Pancreas (tissue), 10 donors: ENCODE measurements around the gene COPS6. TPM values are rescaled to one million over a fixed set of nuclear protein-coding genes. Genes with fewer than 3 reads are reported as not detected.

Experiments
- ATAC-seq, 4 donors: fragments of 200-7000 bp; cut with Tn5 transposase; one replicate each; pipeline versions ENCODE4 v1.8.0 to v1.9.1; 2020; ENCODE audit warnings: mild to moderate bottlenecking in 4 of 4, moderate library complexity in 4 of 4
- DNase-seq, 6 donors: peaks; one replicate each; pipeline ENCODE4 v3.0.0-alpha.2; 2020
- FAIRE-seq: peaks from 2 replicates; lab custom pipeline; 2012; peaks lifted over from hg19 to GRCh38; lab: Jason Lieb, UNC
- H3K27ac ChIP-seq, 4 donors: fragments of 200-600 bp; sonication (generic); 1 replicate in 3 of 4; 2 replicates in 1 of 4; pipeline versions ENCODE4 v1.5.0 to v1.8.0; 2020
- H3K27me3 ChIP-seq, 4 donors: fragments of 200-600 bp; one replicate each; pipeline ENCODE4 v1.8.0; 2021
- H3K36me3 ChIP-seq, 3 donors: fragments of 200-600 bp; sonication (generic) in 1 of 3; one replicate each; pipeline versions ENCODE4 v1.5.0 to v1.8.0; 2020 to 2021
- H3K4me1 ChIP-seq, 3 donors: fragments of 200-600 bp; one replicate each; pipeline ENCODE4 v1.8.0; 2021
- H3K4me3 ChIP-seq, 4 donors: fragments of 200-600 bp; sonication (generic) in 2 of 4; one replicate each; pipeline versions ENCODE4 v1.5.0 to v1.8.0; 2020 to 2021
- H3K9me3 ChIP-seq, 4 donors: fragments of 200-600 bp; one replicate each; pipeline ENCODE4 v1.8.0; 2021
- WGBS, 2 donors: extraction: QIAGEN DNeasy Blood & Tissue Kit; methylation state at CpG; one replicate each; pipeline ENCODE4 v1.1.7; 2013; 5-methylcytosine and 5-hydroxymethylcytosine counted together
- intact Hi-C, 3 donors: fragments of 100-400 bp; cut with DNase I; formaldehyde crosslinking; loops; one replicate each; pipeline versions ENCODE4 v1.11.1 to v1.14.2; 2022
- polyA plus RNA-seq, 2 donors: library from polyadenylated mRNA; stranded (reverse); fragments of 200-250 nt; gene quantifications; one replicate each; pipeline ENCODE4 v1.2.3, GENCODE V29; 2013
- total RNA-seq, 6 donors: library from RNA; stranded (reverse); fragmentation: NEBNext Ultra II Directional in 4 of 6; extraction: Animal tissue kit (Norgen Biotek cat#: 25700) in 4 of 6; gene quantifications; one replicate each; pipeline versions ENCODE4 v1.2.1 to v1.2.4, GENCODE V29; 2021 to 2023
- TF ChIP-seq, protein P1 (sequence below), 4 donors: fragments of 200-600 bp; sonication (generic) in 3 of 4; IDR thresholded peaks; one replicate each; pipeline versions ENCODE4 v1.5.0 to v1.8.0; 2021; ENCODE audit warnings: antibody characterized with exemption in 4 of 4
- donor health status: healthy with polysubstance abuse.
- donor health status: DM: no; HTN: no; CAD: no; lungs with moderate emphysema.
- donor health status: DM: no; HTN: no; CAD: no.
- donor health status: control.
- donor health status: control.
- donor health status: Bipolar disorder and iron deficiency.
- donor health status: DM: yes; HTN: yes; CAD: no.
- donor health status: DM: no; HTN: no; CAD: no.
- donor health status: DM: no; HTN: no; CAD: no.
- donor health status: DM: yes; HTN: yes; CAD: no.

COPS6 gene
- total and polyA plus RNA-seq, 8 donors: 34.6 to 82.0 (median 40.5) TPM

DNA sequence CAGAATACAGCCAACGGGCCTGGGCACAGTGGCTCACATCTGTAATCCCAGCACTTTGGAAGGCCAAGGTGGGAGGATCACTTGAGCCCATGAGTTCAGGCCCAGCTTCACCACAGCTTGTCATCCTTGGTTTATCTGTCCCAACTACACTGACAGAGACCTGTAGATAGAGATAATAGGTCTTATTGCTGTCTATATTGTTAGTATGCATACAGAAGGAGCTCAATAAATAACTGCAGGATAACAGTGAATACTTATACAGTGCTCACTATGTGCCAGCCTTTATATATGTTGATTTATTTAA, 31.9 kb downstream of the COPS6 start:
- Histone ChIP-seq H3K4me3 (no peak overlapping the region), H3K4me1 (peaks cover 0 to 8% (median 2%) of the 10 kb centered on the region in 3 donors), H3K27me3 (no peaks in the 10 kb centered on the region), H3K9me3 (no peaks in the 10 kb centered on the region), H3K36me3 (no peaks in the 10 kb centered on the region), H3K27ac (no peak overlapping the region)
- ATAC-seq (no peak), FAIRE-seq (no peak), DNase-seq (no peak)
- WGBS, 2 donors: 51 to 53% methylated on average over 1 of the region's 1 CpG
- TF ChIP-seq, protein P1, sequence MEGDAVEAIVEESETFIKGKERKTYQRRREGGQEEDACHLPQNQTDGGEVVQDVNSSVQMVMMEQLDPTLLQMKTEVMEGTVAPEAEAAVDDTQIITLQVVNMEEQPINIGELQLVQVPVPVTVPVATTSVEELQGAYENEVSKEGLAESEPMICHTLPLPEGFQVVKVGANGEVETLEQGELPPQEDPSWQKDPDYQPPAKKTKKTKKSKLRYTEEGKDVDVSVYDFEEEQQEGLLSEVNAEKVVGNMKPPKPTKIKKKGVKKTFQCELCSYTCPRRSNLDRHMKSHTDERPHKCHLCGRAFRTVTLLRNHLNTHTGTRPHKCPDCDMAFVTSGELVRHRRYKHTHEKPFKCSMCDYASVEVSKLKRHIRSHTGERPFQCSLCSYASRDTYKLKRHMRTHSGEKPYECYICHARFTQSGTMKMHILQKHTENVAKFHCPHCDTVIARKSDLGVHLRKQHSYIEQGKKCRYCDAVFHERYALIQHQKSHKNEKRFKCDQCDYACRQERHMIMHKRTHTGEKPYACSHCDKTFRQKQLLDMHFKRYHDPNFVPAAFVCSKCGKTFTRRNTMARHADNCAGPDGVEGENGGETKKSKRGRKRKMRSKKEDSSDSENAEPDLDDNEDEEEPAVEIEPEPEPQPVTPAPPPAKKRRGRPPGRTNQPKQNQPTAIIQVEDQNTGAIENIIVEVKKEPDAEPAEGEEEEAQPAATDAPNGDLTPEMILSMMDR (IDR thresholded peaks at IDR 0.05): no peak
- intact Hi-C loops: no loop called here

DNA sequence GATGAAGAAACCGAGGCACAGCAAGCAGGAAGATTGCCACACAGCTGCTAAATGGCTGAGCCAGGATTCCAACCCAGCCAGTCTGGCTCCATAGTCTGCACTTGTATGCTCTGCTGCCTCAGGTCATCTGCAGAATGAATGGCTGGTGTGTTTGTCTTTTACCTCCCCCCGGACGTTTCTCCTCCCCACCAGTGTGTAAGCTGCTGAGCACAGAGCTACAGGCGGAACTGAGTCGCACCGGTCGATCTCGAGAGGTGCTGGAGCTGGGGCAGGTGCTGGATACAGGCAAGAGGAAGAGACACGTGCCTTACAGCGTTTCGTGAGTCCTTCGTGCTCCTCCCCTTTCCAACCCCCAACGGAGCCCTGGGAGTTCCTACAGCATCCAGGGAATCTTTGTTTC, 33.3 kb downstream of the COPS6 start:
- DNase-seq: no peak
- no peak overlapping the region for H3K4me3 ChIP-seq
- 54 to 57% methylated on average over 13 of the region's 13 CpGs for WGBS, 2 donors
- no peaks in the 10 kb centered on the region for H3K9me3 ChIP-seq
- no peak for ATAC-seq
- FAIRE-seq: no peak
- no peaks in the 10 kb centered on the region for H3K27me3 ChIP-seq
- intact Hi-C loops: no loop called here
- peaks cover 0 to 11% (median 8%) of the 10 kb centered on the region in 3 donors for H3K4me1 ChIP-seq
- no peak overlapping the region for H3K27ac ChIP-seq
- H3K36me3 ChIP-seq: no peaks in the 10 kb centered on the region
- TF ChIP-seq, protein P1 (IDR thresholded peaks at IDR 0.05): no peak

- Histone ChIP-seq H3K9me3 (no peaks in the 10 kb centered on the region), H3K4me1 (peaks cover 0 to 11% (median 8%) of the 10 kb centered on the region in 3 donors), H3K4me3 (no peak overlapping the region), H3K27me3 (no peaks in the 10 kb centered on the region), H3K36me3 (no peaks in the 10 kb centered on the region), H3K27ac (no peak overlapping the region)
- intact Hi-C loops: no loop called here
- DNase-seq (no peak), FAIRE-seq (no peak), ATAC-seq (no peak)
- WGBS, 2 donors: 95 to 100% methylated on average over 1 of the region's 1 CpG
- TF ChIP-seq, protein P1 (IDR thresholded peaks at IDR 0.05): no peak
These were observed 33.8 kb downstream of the COPS6 start for GRCh38 chr7:100122568-100122967.

GRCh38 chr7:100124301-100125230, 35.8 kb downstream of the COPS6 start:
- no peaks in the 10 kb centered on the region for H3K9me3 ChIP-seq
- H3K27ac ChIP-seq: no peak overlapping the region
- no peak for ATAC-seq
- 81 to 87% methylated on average over 4 of the region's 4 CpGs for WGBS, 2 donors
- no peak overlapping the region for H3K4me3 ChIP-seq
- no peak for DNase-seq
- no peaks in the 10 kb centered on the region for H3K27me3 ChIP-seq
- H3K36me3 ChIP-seq: no peaks in the 10 kb centered on the region
- peaks cover 0 to 17% (median 8%) of the 10 kb centered on the region in 3 donors for H3K4me1 ChIP-seq
- no peak for FAIRE-seq
- TF ChIP-seq, protein P1 (IDR thresholded peaks at IDR 0.05): no peak
- intact Hi-C loops: no loop called here
